Measurements from ENCODE around the gene NDUFAB1. TPM values are rescaled to one million over a fixed set of nuclear protein-coding genes. Genes with fewer than 3 reads are reported as not detected.

The NDUFAB1 gene
- polyA plus RNA-seq, 1 of the 3 experiments (the other 2 are of a cell fraction) = 187 TPM

- no peak overlapping the region for H3K4me3 ChIP-seq (ENCODE audit: low read depth in 2 of 2, low read length in 1 of 2)
- peaks cover 17% of the 10 kb centered on the region for H3F3A ChIP-seq (replicated peaks; ENCODE audit: insufficient read depth)
- DNase-seq = no peak
- no peaks in the 10 kb centered on the region for H4K20me1 ChIP-seq (ENCODE audit: insufficient read depth)
- no peaks in the 10 kb centered on the region for H3K9me3 ChIP-seq
- H3K79me2 ChIP-seq (ENCODE audit: insufficient read depth) = no peaks in the 10 kb centered on the region
- ChIA-PET POLR2A (interaction anchor here (1.1 kb wide), 1 partner anchor 18 kb away, joined by 3 read pairs; the partner anchor contains the start of genes EARS2 and UBFD1), CTCF (interaction anchor here (0.9 to 3.5 kb wide), 2 partner anchors 18 to 21 kb away, joined by 6 to 10 read pairs; partner anchors contain the start of genes NDUFAB1 and UBFD1)
- H3K27ac ChIP-seq (ENCODE audit: low read depth in 2 of 2, low read length in 1 of 2) = no peak overlapping the region
- H2AFZ ChIP-seq (ENCODE audit: low read depth) = no peak overlapping the region
- no peak overlapping the region for H3K4me2 ChIP-seq
- 97% methylated on average over 3 of the region's 3 CpGs for WGBS (ENCODE audit: low lambda C conversion rate)
- no peak overlapping the region for H3K9ac ChIP-seq
- TF ChIP-seq, protein P1, sequence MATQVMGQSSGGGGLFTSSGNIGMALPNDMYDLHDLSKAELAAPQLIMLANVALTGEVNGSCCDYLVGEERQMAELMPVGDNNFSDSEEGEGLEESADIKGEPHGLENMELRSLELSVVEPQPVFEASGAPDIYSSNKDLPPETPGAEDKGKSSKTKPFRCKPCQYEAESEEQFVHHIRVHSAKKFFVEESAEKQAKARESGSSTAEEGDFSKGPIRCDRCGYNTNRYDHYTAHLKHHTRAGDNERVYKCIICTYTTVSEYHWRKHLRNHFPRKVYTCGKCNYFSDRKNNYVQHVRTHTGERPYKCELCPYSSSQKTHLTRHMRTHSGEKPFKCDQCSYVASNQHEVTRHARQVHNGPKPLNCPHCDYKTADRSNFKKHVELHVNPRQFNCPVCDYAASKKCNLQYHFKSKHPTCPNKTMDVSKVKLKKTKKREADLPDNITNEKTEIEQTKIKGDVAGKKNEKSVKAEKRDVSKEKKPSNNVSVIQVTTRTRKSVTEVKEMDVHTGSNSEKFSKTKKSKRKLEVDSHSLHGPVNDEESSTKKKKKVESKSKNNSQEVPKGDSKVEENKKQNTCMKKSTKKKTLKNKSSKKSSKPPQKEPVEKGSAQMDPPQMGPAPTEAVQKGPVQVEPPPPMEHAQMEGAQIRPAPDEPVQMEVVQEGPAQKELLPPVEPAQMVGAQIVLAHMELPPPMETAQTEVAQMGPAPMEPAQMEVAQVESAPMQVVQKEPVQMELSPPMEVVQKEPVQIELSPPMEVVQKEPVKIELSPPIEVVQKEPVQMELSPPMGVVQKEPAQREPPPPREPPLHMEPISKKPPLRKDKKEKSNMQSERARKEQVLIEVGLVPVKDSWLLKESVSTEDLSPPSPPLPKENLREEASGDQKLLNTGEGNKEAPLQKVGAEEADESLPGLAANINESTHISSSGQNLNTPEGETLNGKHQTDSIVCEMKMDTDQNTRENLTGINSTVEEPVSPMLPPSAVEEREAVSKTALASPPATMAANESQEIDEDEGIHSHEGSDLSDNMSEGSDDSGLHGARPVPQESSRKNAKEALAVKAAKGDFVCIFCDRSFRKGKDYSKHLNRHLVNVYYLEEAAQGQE (IDR thresholded peaks at IDR 0.05; ENCODE audit: low read depth, low read length) = no peak
- TF ChIP-seq ELF1 (IDR thresholded peaks at IDR 0.05) = no peak
- no peak for TF ChIP-seq GATA2 (CRISPR knock-in tag; IDR thresholded peaks at IDR 0.05)
- TF ChIP-seq POLR2AphosphoS5 (IDR thresholded peaks at IDR 0.05; ENCODE audit: low read depth, low read length) = no peak
- no peak for TF ChIP-seq FOSL2 (IDR thresholded peaks at IDR 0.05; ENCODE audit: borderline replicate concordance, low read depth)
- no peak for TF ChIP-seq PBX3 (IDR thresholded peaks at IDR 0.05)
- no peak for TF ChIP-seq RCOR1 (IDR thresholded peaks at IDR 0.05; ENCODE audit: low read length)
- TF ChIP-seq YY1 (IDR thresholded peaks at IDR 0.05; ENCODE audit: low read depth) = no peak
- TF ChIP-seq IRF3 (IDR thresholded peaks at IDR 0.05; ENCODE audit: low read depth, low read length) = no peak
- TF ChIP-seq NRF1 (IDR thresholded peaks at IDR 0.05; ENCODE audit: low read depth, low read length) = no peak
- TF ChIP-seq RFX5 (IDR thresholded peaks at IDR 0.05; ENCODE audit: low read length) = no peak
- TF ChIP-seq MXI1 (IDR thresholded peaks at IDR 0.05; ENCODE audit: low read depth, low read length) = no peak
- no peak for TF ChIP-seq MEF2A (IDR thresholded peaks at IDR 0.05; ENCODE audit: borderline replicate concordance, low read depth)
- H3K27me3 ChIP-seq (ENCODE audit: insufficient read depth) = no peaks in the 10 kb centered on the region
- H3K9me2 ChIP-seq = no peaks in the 10 kb centered on the region
- no peaks in the 10 kb centered on the region for H3K4me1 ChIP-seq (ENCODE audit: control insufficient read depth in 1 of 2, insufficient read depth in 2 of 2, low read depth in 1 of 2, low read length in 1 of 2)
- H3K36me3 ChIP-seq (replicated peaks in 1 of 2; ENCODE audit: control insufficient read depth in 1 of 2, insufficient read depth in 2 of 2, low read length in 1 of 2) = peaks cover 29 to 43% of the 10 kb centered on the region in 2 experiments
Observed at GRCh38 chr16:23575834-23576233, 20.3 kb downstream of the NDUFAB1 start.
